Transverse colon (tissue), 3 donors: ENCODE measurements around the gene PLSCR1.

Experiments used
- CTCF ChIP-seq, 5 experiments: fragments of 200-600 bp in 3 of 5; fragments of 450-650 bp in 2 of 5; sonication (generic) in 3 of 5; IDR thresholded peaks; 1 replicate in 2 of 5; 2 replicates in 3 of 5; pipeline ENCODE4 v1.5.1; 2016 to 2017; ENCODE audit warnings: antibody characterized with exemption in 5 of 5, inconsistent platforms in 3 of 5, mild to moderate bottlenecking in 2 of 5, moderate library complexity in 1 of 5
- EP300 ChIP-seq: sonication (generic); formaldehyde crosslinking; IDR thresholded peaks from one replicate; pipeline ENCODE4 v1.6.1; 2017; ENCODE audit warnings: antibody characterized with exemption, low read depth
- POLR2A ChIP-seq: fragments of 450-650 bp; IDR thresholded peaks from one replicate; pipeline ENCODE4 v1.6.1; 2016; ENCODE audit warnings: antibody characterized with exemption, mild to moderate bottlenecking, moderate library complexity

- no peak for TF ChIP-seq CTCF (IDR thresholded peaks at IDR 0.05)
- TF ChIP-seq EP300: no peak
- TF ChIP-seq POLR2A: no peak
These were observed 10.9 kb upstream of the PLSCR1 start for GRCh38 chr3:146555311-146555710.
